Gastroesophageal sphincter (tissue), 3 donors: ENCODE measurements around the gene HCN1.

Experiments used
- POLR2A ChIP-seq, 2 donors: fragments of 450-650 bp; IDR thresholded peaks; one replicate each; pipeline ENCODE4 v1.6.1; 2017; ENCODE audit warnings: antibody characterized with exemption in 2 of 2, mild to moderate bottlenecking in 2 of 2, moderate library complexity in 1 of 2
- TF ChIP-seq, protein P1 (sequence below), 4 experiments: fragments of 200-600 bp in 2 of 4; fragments of 450-650 bp in 2 of 4; sonication (generic) in 1 of 4; IDR thresholded peaks; one replicate each; pipeline ENCODE4 v1.5.1; 2017 to 2019; ENCODE audit warnings: antibody characterized with exemption in 4 of 4, mild to moderate bottlenecking in 2 of 4, moderate library complexity in 2 of 4

DNA sequence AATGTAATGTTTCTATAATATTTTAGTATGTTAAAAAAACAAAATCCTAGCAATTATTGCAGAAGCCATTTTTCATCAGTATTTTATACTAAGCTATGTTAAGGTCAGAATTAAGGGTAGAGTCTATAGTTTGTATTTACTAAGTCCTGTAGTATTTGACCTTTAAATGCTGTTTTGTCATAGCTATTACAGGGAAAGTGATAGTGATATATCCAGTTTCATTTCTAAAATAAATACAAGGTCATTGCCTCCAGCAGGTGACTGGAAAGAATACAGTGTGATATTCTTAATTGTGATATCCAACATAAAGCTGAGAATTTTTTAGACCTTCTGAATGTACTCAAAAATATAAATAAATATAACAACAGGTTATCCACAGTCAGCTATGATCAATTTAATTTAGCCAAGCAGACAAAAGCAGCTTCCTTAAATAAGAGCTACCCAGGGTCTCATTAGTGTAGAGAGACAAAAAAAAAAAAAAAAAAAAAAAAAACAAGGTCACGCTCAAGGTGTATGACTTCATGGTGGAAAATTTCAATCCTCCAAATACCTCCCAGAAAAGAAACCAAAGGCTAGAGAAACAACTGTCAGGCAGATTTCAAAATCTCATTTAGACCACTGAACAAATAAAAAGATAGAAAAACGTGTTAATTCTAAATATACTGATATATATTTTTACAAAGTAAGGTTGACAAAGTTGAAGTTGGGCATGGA, 278.7 kb downstream of the HCN1 start:
- TF ChIP-seq, protein P1, sequence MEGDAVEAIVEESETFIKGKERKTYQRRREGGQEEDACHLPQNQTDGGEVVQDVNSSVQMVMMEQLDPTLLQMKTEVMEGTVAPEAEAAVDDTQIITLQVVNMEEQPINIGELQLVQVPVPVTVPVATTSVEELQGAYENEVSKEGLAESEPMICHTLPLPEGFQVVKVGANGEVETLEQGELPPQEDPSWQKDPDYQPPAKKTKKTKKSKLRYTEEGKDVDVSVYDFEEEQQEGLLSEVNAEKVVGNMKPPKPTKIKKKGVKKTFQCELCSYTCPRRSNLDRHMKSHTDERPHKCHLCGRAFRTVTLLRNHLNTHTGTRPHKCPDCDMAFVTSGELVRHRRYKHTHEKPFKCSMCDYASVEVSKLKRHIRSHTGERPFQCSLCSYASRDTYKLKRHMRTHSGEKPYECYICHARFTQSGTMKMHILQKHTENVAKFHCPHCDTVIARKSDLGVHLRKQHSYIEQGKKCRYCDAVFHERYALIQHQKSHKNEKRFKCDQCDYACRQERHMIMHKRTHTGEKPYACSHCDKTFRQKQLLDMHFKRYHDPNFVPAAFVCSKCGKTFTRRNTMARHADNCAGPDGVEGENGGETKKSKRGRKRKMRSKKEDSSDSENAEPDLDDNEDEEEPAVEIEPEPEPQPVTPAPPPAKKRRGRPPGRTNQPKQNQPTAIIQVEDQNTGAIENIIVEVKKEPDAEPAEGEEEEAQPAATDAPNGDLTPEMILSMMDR (IDR thresholded peaks at IDR 0.05) = no peak
- TF ChIP-seq POLR2A (IDR thresholded peaks at IDR 0.05) = no peak
